Upper lobe of left lung (tissue), 6 donors: ENCODE data around the gene LSM6. TPM values are rescaled to one million over a fixed set of nuclear protein-coding genes. Genes with fewer than 3 reads are reported as not detected.

Experiments used
- ATAC-seq, 2 donors: fragments of 200-7000 bp; cut with Tn5 transposase; one replicate each; pipeline ENCODE4 v1.9.1; 2022; ENCODE audit warnings: mild to moderate bottlenecking in 2 of 2, moderate library complexity in 2 of 2; ENCODE audit not compliant: low FRiP score in 2 of 2
- DNase-seq, 2 donors: peaks; one replicate each; pipeline ENCODE4 v3.0.0-alpha.2; 2019 to 2020
- H3K27ac ChIP-seq, 4 donors: fragments of 200-600 bp; sonication (generic); one replicate each; pipeline ENCODE4 v1.5.1; 2016 to 2019
- H3K27me3 ChIP-seq, 4 donors: fragments of 200-600 bp; sonication (generic); one replicate each; pipeline ENCODE4 v1.5.1; 2017 to 2019
- H3K36me3 ChIP-seq, 4 donors: fragments of 200-600 bp; sonication (generic); one replicate each; pipeline ENCODE4 v1.5.1; 2016 to 2019
- H3K4me1 ChIP-seq, 4 donors: fragments of 200-600 bp; sonication (generic); one replicate each; pipeline ENCODE4 v1.5.1; 2018 to 2019
- H3K4me3 ChIP-seq, 4 donors: fragments of 200-600 bp; sonication (generic); one replicate each; pipeline ENCODE4 v1.5.1; 2017 to 2019; ENCODE audit warnings: mild to moderate bottlenecking in 2 of 4, moderate library complexity in 1 of 4
- H3K9me3 ChIP-seq, 4 donors: fragments of 200-600 bp; sonication (generic); one replicate each; pipeline ENCODE4 v1.5.1; 2018 to 2019
- EP300 ChIP-seq, 4 donors: sonication (generic); formaldehyde crosslinking; IDR thresholded peaks; one replicate each; pipeline ENCODE4 v1.5.1; 2017; ENCODE audit warnings: antibody characterized with exemption in 4 of 4, control low read depth in 2 of 4
- POLR2A ChIP-seq, 4 donors: fragments of 450-650 bp; IDR thresholded peaks; one replicate each; pipeline ENCODE4 v1.5.1; 2016 to 2017; ENCODE audit warnings: antibody characterized with exemption in 4 of 4, mild to moderate bottlenecking in 2 of 4
- POLR2AphosphoS5 ChIP-seq, 2 donors: sonication (generic); formaldehyde crosslinking; IDR thresholded peaks; one replicate each; pipeline ENCODE4 v1.5.1; 2017; ENCODE audit warnings: antibody characterized with exemption in 2 of 2
- WGBS, 2 donors: methylation state at CpG; one replicate each; pipeline ENCODE4 v1.1.5; 2017 to 2018; 5-methylcytosine and 5-hydroxymethylcytosine counted together
- total RNA-seq, 6 donors: library from RNA; depleted of rRNA in 4 of 6; stranded (reverse); fragments of >200 nt in 4 of 6; gene quantifications; one replicate each; pipeline versions ENCODE4 v1.1.0 to v1.2.1, GENCODE V29; 2016 to 2021
- TF ChIP-seq, protein P1 (sequence below), 6 experiments: fragments of 450-650 bp in 4 of 6; fragments of 200-600 bp in 2 of 6; sonication (generic) in 2 of 6; IDR thresholded peaks; one replicate each; pipeline ENCODE4 v1.5.1; 2016 to 2019; ENCODE audit warnings: antibody characterized with exemption in 6 of 6
- donor health status: DM: no; HTN: no; CAD: no; lungs with moderate emphysema.
- donor health status: DM: no; HTN: yes; CAD: no; lungs with severe emphysema.

The LSM6 gene
- total RNA-seq, 6 donors from 2014 or later: 19.6 to 48.2 (median 33.5) TPM

DNA sequence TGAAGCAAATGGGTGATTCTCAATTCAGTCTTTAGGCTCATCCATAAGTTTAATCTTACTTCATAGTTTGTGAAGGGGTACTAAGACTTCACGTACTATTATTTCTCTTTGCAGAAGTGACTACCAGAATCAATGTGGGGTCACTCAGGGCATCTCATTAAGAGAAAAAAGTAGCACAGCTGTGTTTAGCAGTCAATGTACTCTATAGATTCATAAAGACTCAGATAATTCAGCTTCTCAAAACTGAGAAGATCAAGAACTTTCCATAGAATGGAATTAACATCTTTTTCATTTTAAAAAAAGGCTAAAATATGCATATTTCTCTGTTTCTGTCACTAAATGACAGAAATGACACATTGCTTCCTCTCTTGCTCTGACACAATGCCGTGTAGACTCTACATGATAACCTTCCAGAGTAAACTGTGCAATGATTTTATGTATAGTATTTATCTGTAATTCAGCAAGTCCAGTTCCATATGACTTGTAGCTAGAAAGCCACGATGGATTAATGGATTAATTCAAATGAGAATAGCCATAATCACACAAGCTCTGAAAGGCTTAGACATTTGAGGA, 20.3 kb upstream of the LSM6 start:
- ATAC-seq (no peak), DNase-seq (no peak)
- Histone ChIP-seq H3K27ac (no peak overlapping the region), H3K9me3 (no peaks in the 10 kb centered on the region), H3K36me3 (no peaks in the 10 kb centered on the region), H3K4me1 (no peaks in the 10 kb centered on the region), H3K4me3 (no peak overlapping the region), H3K27me3 (no peaks in the 10 kb centered on the region)
- 62 to 66% methylated on average over 3 of the region's 3 CpGs for WGBS, 2 donors
- no peak for TF ChIP-seq POLR2A (IDR thresholded peaks at IDR 0.05)
- TF ChIP-seq POLR2AphosphoS5 (IDR thresholded peaks at IDR 0.05): no peak
- no peak for TF ChIP-seq EP300 (IDR thresholded peaks at IDR 0.05)
- TF ChIP-seq, protein P1, sequence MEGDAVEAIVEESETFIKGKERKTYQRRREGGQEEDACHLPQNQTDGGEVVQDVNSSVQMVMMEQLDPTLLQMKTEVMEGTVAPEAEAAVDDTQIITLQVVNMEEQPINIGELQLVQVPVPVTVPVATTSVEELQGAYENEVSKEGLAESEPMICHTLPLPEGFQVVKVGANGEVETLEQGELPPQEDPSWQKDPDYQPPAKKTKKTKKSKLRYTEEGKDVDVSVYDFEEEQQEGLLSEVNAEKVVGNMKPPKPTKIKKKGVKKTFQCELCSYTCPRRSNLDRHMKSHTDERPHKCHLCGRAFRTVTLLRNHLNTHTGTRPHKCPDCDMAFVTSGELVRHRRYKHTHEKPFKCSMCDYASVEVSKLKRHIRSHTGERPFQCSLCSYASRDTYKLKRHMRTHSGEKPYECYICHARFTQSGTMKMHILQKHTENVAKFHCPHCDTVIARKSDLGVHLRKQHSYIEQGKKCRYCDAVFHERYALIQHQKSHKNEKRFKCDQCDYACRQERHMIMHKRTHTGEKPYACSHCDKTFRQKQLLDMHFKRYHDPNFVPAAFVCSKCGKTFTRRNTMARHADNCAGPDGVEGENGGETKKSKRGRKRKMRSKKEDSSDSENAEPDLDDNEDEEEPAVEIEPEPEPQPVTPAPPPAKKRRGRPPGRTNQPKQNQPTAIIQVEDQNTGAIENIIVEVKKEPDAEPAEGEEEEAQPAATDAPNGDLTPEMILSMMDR (IDR thresholded peaks at IDR 0.05): no peak

DNA sequence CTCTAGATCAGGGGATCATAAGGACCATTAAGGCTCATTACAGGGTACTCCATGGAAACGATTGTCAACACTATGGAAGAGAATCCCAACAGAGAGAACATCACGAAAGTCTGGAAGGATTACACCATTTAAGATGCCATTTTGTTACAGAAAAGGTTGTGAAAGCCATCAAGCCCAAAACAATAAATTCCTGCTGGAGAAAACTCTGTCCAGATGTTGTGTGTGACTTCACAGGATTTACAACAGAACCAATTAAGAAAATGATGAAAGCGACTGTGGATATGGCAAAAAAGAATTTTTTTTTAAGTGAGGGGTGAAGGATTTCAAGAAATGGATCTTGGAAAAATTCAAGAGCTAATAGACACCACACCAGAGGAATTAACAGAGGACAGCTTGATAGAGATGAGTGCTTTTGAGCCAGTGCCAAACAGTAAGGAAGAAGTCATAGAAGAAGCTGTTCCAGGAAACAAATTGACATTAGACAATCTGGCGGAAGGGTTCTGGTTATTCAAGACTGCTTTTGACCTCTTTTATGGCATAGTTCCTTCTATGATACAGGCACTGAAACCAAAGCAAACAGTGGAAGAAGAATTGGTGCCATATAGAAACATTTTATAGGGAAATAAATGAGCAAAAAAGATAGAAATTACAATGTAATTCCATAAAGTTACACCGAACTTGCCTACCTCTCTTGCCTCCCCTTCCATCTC, 17.3 kb upstream of the LSM6 start:
- Histone ChIP-seq H3K27ac (no peak overlapping the region), H3K36me3 (no peaks in the 10 kb centered on the region), H3K27me3 (no peaks in the 10 kb centered on the region), H3K4me1 (no peaks in the 10 kb centered on the region), H3K4me3 (no peak overlapping the region), H3K9me3 (peaks cover 0 to 10% (median 2%) of the 10 kb centered on the region in 4 donors)
- TF ChIP-seq, protein P1 (IDR thresholded peaks at IDR 0.05): no peak
- TF ChIP-seq EP300 (IDR thresholded peaks at IDR 0.05): no peak
- no peak for TF ChIP-seq POLR2A (IDR thresholded peaks at IDR 0.05)
- TF ChIP-seq POLR2AphosphoS5 (IDR thresholded peaks at IDR 0.05): no peak
- WGBS, 2 donors: 83 to 88% methylated on average over 5 of the region's 5 CpGs
- DNase-seq (no peak), ATAC-seq (no peak)

DNA sequence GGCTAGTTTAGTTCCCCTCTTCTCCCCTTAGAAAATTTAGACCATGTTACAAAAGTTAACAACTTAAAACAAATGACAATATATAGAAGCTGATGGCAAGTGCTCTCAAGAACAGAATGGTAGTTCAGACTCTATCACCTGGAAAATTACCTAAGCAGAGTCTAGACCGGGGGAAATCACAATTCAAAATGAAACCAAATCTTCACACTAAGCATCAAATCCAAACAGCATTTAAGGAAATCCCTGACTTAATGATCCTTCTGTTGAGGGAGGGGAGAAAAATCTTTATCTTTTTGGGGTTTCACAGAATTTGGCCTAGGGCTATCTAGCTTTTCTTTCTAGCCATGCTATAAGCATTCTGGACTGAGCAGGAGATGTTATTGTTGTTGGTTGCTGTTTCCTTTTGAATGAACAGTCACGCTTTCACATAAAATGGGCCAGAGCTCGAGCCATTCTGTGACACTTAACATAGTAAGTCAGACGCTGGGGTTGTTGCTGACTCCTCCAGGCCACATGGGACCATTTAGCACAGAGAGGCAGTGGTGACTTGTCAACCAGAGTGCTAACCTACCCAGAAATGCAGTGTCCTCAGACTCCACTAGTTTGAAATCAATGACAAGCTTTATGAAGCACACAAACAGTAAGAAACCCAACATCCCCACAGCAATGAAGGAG, 16.0 kb upstream of the LSM6 start:
- ATAC-seq: no peak
- 71 to 74% methylated on average over 4 of the region's 4 CpGs for WGBS, 2 donors

DNA sequence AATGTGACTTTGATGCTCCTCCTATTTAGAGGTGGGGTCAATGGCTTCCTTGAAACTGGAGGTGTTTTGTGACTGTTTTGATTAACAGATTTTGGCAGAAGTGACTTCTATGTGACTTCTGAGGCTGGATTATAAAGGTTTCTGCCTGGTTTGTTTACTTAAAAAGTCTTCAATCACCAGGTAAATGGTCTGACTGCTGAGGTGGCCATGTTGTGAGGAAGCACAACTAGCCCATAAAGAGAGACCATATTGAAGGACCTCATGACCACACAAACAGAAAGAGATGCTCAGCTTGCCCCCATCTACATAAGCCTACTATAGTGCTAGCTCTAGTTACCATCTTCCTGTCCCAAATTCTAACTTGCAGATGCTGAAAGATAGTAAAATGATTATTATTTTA, 14.3 kb upstream of the LSM6 start:
- no peaks in the 10 kb centered on the region for H3K36me3 ChIP-seq
- no peaks in the 10 kb centered on the region for H3K27me3 ChIP-seq
- H3K9me3 ChIP-seq: peaks cover 0 to 10% (median 2%) of the 10 kb centered on the region in 4 donors
- H3K4me3 ChIP-seq: no peak overlapping the region
- H3K4me1 ChIP-seq: no peaks in the 10 kb centered on the region
- TF ChIP-seq, protein P1 (IDR thresholded peaks at IDR 0.05): no peak
- TF ChIP-seq POLR2A (IDR thresholded peaks at IDR 0.05) (no peak), EP300 (IDR thresholded peaks at IDR 0.05) (no peak), POLR2AphosphoS5 (IDR thresholded peaks at IDR 0.05) (no peak)
- no peak overlapping the region for H3K27ac ChIP-seq
- no peak for ATAC-seq
- no peak for DNase-seq

More for the DNA sequence above, 16.0 kb upstream of the LSM6 start:
- no peak overlapping the region for H3K4me3 ChIP-seq
- H3K9me3 ChIP-seq: peaks cover 0 to 10% (median 2%) of the 10 kb centered on the region in 4 donors
- TF ChIP-seq POLR2AphosphoS5 (IDR thresholded peaks at IDR 0.05) (no peak), POLR2A (IDR thresholded peaks at IDR 0.05) (no peak), EP300 (IDR thresholded peaks at IDR 0.05) (no peak)
- TF ChIP-seq, protein P1 (IDR thresholded peaks at IDR 0.05): no peak
- no peaks in the 10 kb centered on the region for H3K36me3 ChIP-seq
- no peaks in the 10 kb centered on the region for H3K4me1 ChIP-seq
- H3K27me3 ChIP-seq: no peaks in the 10 kb centered on the region
- DNase-seq: no peak
- no peak overlapping the region for H3K27ac ChIP-seq
